Activated CD4-positive, alpha-beta T cell treated with anti-CD3 and anti-CD28 coated beads for 4 hours (primary cell): ENCODE measurements around the gene RNF168.
"Not testable (repeated sequence)": the region's sequence is repeated elsewhere in the genome, so short reads cannot be mapped to it uniquely, and the experiment has no call there.

Source experiments
- DNase-seq, 2 donors: peaks; one replicate each; pipeline ENCODE4 v3.0.0-alpha.2; 2020

The RNF168 gene

GRCh38 chr3:196514913-196515621 is 11.5 kb upstream of the RNF168 start, which contains the start of gene SMCO1:
SMCO1 (minus strand) TSS chr3:196515346; CDS start chr3:196515209, 137 bp downstream.
- DNase-seq: no peak

GRCh38 chr3:196514350-196514716 is 10.8 kb upstream of the RNF168 start:
- DNase-seq: no peak

- no peak for DNase-seq
Measured at GRCh38 chr3:196513697-196514349, 10.3 kb upstream of the RNF168 start.

- DNase-seq: not testable (repeated sequence)
Measured at GRCh38 chr3:196511646-196512425, 8.3 kb upstream of the RNF168 start.

GRCh38 chr3:196511108-196511507 is 7.5 kb upstream of the RNF168 start:
- DNase-seq: not testable (repeated sequence)

- DNase-seq: no peak
Measured at GRCh38 chr3:196506687-196507086, 3.1 kb upstream of the RNF168 start.

- DNase-seq: no peak
Measured at GRCh38 chr3:196504556-196504955, 988 bp upstream of the RNF168 start.

GRCh38 chr3:196504077-196504398 is 470 bp upstream of the RNF168 start:
- not testable (repeated sequence) for DNase-seq

- DNase-seq: peak; percentile 58 to 59
Measured at GRCh38 chr3:196502775-196503195, 783 bp downstream of the RNF168 start.

GRCh38 chr3:196501316-196502044 is 2.1 kb downstream of the RNF168 start:
- DNase-seq: peak in 1 of 2 donors; percentile 40

- no peak for DNase-seq
Measured at GRCh38 chr3:196499807-196500524, 3.6 kb downstream of the RNF168 start.

- no peak for DNase-seq
Measured at GRCh38 chr3:196499061-196499460, 4.5 kb downstream of the RNF168 start.

- DNase-seq: no peak
Measured at GRCh38 chr3:196498297-196498696, 5.3 kb downstream of the RNF168 start.

GRCh38 chr3:196496183-196496582 is 7.4 kb downstream of the RNF168 start:
- DNase-seq: no peak

- no peak for DNase-seq
Measured at GRCh38 chr3:196493292-196493691, 10.3 kb downstream of the RNF168 start.

- DNase-seq: no peak
Measured at GRCh38 chr3:196492080-196492479, 11.5 kb downstream of the RNF168 start.

- no peak for DNase-seq
Measured at GRCh38 chr3:196489747-196490146, 13.8 kb downstream of the RNF168 start.

- peak; percentile 30 to 46 for DNase-seq
Measured at GRCh38 chr3:196486263-196486662, 17.3 kb downstream of the RNF168 start.

- DNase-seq: no peak
Measured at GRCh38 chr3:196477678-196478077, 25.9 kb downstream of the RNF168 start.

- no peak for DNase-seq
Measured at GRCh38 chr3:196472286-196472685, 31.3 kb downstream of the RNF168 start.

- DNase-seq: no peak
Measured at GRCh38 chr3:196471551-196471950, 32.0 kb downstream of the RNF168 start.

- not testable (repeated sequence) for DNase-seq
Measured at GRCh38 chr3:196470182-196470581, 33.4 kb downstream of the RNF168 start.
